ENCODE measurements around the gene RGS7BP.
A peak's percentile ranks its signal among the peaks of the same experiment; 100 is the strongest.

RGS7BP gene

DNA sequence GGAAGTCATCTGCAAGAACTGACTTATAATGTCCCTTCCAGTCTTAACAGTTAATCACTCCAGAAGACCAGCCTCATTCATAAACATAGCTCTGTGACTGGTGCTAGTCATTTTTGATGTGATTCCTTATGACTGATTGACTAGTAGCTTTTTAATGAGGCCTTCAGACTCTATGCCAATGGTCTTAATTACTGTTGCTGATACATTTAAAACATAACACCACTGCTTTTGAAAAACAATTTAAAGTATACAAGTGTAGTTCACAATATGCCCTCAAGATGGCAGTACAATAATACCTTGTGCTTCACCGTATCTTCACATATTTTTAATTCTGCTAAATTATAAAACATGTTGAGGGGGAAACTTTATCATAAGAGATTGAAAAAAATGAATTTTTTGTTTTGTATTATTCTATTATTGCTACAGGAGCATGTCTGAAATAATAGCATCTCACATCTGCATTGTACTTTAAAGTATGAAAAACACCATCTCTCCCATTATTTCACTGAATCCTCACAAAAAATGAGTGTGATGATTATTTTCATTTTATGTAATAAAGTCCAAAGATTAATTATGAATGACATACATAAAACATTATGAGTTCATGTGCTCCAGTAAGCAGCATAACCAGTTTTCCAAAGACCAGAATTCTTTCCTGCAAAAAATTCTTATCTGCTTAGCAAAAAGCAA is 129.3 kb downstream of the RGS7BP start:
- ATAC-seq = no peak

DNA sequence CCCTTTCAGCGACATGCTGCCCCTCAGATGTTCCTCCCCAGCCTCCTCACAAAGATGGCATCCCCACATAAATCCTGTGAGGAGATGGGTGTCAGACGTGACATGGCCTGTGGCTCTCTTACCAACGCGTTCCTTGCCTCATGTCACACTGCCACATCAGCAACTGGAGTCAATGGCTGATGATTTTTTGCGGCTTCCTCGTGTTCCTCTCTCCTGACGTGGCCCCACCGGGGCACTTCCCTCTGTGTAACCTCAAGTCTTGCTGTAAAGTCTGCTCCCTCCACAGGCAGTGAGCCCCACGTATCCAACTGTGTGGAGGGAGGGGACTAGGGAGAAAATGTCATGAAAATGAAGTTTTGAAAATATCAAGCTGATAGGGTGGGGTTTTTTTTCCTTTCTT is 131.3 kb downstream of the RGS7BP start:
- DNase-seq (peak; percentile 7), ATAC-seq (peak; percentile 59)

More for the DNA sequence above, 129.3 kb downstream of the RGS7BP start:
- no peak for DNase-seq

DNA sequence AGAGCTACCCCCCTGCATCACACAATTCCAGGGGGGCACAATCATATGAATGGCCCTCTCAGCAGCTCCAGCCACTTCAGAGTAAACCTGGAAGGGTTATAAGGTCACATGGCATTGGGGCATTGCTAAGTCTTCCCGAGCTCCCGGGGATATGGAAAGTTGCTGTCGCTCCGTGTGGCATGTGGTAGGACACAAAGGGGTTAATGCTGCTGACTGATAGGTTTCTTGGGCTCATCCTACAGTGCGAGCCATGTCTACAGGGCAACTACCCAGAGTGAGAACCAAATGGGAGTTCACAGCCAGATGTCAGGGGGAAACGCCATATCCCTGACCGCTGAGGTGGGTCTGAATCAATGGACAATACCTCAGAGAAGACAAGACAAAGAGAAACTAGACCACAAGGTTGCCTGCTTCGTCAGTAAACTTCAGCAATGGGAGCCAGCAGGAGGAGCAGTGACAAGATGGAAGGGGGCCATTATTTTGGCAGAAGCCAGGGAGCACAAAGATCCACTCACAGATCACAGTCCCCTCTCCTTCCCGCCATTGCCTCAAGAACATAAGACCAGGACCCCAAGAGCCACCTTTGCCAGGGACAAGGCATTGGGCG is 132.1 kb downstream of the RGS7BP start:
- ATAC-seq = no peak
- no peak for DNase-seq

DNA sequence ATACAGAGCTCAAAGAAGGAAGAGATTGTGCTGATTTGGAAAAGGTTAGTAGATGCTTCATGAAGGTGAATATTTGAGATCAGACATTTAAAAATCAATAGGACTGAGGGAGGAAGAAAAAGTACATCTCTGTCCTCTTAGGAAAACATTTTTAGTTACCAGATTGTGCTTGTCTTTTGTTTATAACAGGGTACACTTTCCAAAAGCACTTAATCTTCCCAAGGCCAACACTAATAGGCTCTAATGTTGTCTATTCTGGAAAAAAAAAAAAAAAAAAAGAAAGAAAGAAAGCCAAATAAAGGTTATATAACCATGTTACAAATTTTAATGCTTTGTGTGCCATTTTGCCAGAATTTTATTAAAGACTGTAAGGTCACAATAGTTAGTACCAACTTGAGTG is 139.0 kb downstream of the RGS7BP start:
- no peak for ATAC-seq

DNA sequence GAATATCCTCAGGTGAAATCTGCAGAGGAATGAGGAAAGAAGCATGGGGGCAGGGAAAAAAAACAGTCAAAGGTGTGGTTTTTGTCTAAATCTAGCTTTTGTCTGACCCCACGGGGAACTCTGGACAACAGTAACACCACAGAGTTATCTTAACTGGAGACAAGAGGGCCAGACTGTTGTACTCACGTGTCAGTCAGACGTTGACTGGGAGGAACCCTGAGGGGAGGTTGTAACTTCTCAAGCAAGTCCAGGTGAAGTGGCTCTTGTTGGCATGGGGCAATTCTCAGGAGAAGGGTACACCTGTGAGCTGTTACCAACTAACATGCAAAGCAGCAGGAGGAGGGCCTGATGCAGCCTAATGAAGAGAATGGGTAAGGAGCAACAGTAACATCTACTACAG is 140.4 kb downstream of the RGS7BP start:
- ATAC-seq (no peak), DNase-seq (no peak)

More for the DNA sequence above, 139.0 kb downstream of the RGS7BP start:
- no peak for DNase-seq

DNA sequence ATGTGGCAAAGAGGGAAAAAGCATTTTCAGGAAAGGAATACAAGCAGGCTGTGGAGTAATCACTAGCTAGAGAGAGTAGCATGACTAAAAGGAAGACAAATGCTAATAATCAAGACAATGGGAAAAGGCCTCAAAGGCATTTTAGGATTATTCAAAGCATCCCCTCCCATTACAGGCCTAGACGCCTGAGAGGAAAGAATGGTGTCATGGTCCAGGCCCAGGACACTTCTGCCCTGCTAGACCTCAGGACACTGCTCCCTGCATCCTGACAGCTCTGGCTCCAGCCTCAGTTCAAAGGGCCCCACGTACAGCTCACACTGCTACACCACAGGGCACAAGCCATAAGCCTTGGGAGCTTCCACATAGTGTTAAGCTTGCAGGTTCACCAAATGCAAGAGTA is 143.7 kb downstream of the RGS7BP start:
- DNase-seq (no peak), ATAC-seq (no peak)

DNA sequence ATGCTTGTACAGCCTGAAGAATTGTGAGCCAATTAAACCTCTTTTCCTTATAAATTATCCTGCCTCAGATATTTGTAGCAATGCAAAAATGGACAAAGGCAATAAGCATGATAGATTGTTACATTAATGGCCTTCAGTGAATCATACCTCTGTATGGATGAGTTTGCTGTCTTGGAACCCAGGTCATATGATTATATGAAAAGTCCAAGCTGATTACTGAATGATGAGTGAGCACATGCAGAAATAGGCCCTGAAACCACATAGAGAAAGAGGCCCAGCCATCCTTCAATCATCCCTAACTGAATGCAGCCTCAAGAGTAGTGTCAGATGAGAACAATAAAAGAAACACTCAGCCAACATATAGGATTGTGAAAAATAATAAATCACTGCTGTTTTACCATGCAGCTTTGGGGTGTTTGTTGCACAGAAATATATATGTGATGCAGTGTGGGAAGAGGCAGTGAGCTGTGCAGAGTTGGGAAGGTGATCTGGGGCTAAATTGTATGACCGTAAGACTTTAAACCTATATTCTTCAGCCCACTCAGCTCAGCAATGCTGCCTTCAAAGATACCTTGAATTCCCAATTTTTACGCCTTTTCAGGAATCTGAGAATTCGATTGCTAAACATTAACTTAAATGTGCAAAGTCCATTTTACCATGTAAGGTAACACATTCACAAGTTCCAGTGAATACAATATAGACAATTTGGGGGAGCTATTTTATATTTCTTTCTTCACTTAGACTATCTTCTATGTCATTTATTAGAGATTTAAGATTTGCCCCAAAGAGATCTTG is 148.1 kb downstream of the RGS7BP start:
- no peak for DNase-seq
- no peak for ATAC-seq

DNA sequence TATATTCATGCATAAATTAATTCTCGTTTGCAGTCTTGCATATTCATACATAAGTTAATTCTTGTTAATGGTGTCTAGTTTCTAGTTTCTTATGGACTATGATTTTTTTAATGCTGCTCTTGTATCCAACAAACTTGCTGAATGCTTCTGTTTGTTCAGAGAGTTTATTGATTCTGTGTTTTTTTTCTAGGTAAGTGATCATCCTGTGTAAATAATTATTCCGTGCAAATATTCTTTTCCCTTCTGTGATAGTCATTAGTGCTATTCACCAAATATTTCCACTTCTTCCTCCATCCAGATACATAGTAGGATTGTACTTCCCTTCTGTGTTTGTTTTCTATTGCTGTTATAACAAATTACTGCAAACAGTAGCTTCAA is 148.7 kb downstream of the RGS7BP start:
- no peak for DNase-seq

DNA sequence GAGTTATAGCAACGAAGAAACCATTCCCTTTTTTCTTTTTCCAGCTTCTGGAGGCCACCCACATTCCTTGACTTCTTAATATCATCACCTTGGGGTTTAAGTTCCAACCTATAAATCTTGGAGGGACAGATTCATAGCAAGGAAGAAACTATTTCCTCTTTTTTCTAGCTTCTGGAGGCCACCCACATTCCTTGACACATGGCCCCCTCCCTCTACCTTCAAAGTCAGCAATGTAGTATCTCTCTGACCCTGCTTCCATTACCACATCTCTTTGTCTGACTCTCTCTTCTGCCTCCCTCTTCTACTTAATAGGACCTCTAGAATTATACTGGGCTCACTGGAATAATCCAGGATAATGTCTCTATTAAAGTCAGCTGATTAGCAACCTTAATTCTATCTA is 149.8 kb downstream of the RGS7BP start:
- ATAC-seq (no peak), DNase-seq (no peak)

More for the DNA sequence above, 148.7 kb downstream of the RGS7BP start:
- no peak for ATAC-seq

DNA sequence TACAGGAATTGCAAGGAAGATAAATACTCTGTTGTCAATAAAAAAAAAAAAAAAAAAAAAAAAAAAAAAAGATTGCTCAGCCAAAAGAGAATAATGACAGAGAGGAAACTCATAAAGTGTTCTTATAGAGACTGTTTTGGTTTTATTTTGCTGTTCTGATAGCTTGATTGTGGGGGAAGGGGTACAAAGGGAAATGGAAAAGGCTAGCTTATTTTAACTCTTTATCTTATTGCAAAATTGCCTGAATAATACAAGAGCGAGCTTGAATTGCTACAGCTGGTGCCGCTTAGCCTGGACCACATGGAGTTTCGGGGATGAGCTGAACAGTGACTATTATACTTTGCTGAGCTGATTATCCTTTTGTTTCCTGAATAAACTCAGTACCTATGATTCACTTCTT is 153.5 kb downstream of the RGS7BP start:
- DNase-seq (no peak), ATAC-seq (no peak)

All from stimulated activated naive CD8-positive, alpha-beta T cell treated with anti-CD3 and anti-CD28 coated beads, Interleukin-15, Interleukin-2, amounts not matched to agents 100 U/mL and 50 U/mL, for 24 hours (primary cell).